HG03135 (cell line): ENCODE results near the gene INPP5A.
"Not testable (repeated sequence)": the region's sequence is repeated elsewhere in the genome, so short reads cannot be mapped to it uniquely, and the experiment has no call there.

ENCODE experiments used
- ATAC-seq: cut with Tn5 transposase; IDR thresholded peaks from one replicate; pipeline ENCODE4 v1.9.1; 2021; ENCODE audit warnings: mild to moderate bottlenecking, moderate library complexity; ENCODE audit not compliant: unreplicated experiment

INPP5A gene

GRCh38 chr10:132699411-132700155 is 162.0 kb downstream of the INPP5A start:
- ATAC-seq: no peak

GRCh38 chr10:132700156-132701098 is 162.8 kb downstream of the INPP5A start:
- no peak for ATAC-seq

GRCh38 chr10:132701099-132701845 is 163.7 kb downstream of the INPP5A start:
- no peak for ATAC-seq

- ATAC-seq: no peak
These were observed 164.2 kb downstream of the INPP5A start for GRCh38 chr10:132701846-132702190.

- ATAC-seq: no peak
These were observed 165.2 kb downstream of the INPP5A start for GRCh38 chr10:132702601-132703418.

- ATAC-seq: no peak
These were observed 165.9 kb downstream of the INPP5A start for GRCh38 chr10:132703419-132704007.

- ATAC-seq: no peak
These were observed 166.6 kb downstream of the INPP5A start for GRCh38 chr10:132704008-132704814.

GRCh38 chr10:132704815-132705064 is 167.2 kb downstream of the INPP5A start:
- ATAC-seq: not testable (repeated sequence)

GRCh38 chr10:132705173-132705572 is 167.6 kb downstream of the INPP5A start:
- no peak for ATAC-seq

GRCh38 chr10:132705943-132706342 is 168.4 kb downstream of the INPP5A start:
- ATAC-seq: no peak

- no peak for ATAC-seq
These were observed 169.1 kb downstream of the INPP5A start for GRCh38 chr10:132706701-132707100.

GRCh38 chr10:132707121-132707775 is 169.7 kb downstream of the INPP5A start:
- no peak for ATAC-seq

- no peak for ATAC-seq
These were observed 170.2 kb downstream of the INPP5A start for GRCh38 chr10:132707776-132708171.

GRCh38 chr10:132708441-132708840 is 170.9 kb downstream of the INPP5A start:
- ATAC-seq: no peak

GRCh38 chr10:132708936-132709335 is 171.3 kb downstream of the INPP5A start:
- ATAC-seq: no peak

- no peak for ATAC-seq
These were observed 171.9 kb downstream of the INPP5A start for GRCh38 chr10:132709471-132709951.

GRCh38 chr10:132710036-132710686 is 172.6 kb downstream of the INPP5A start:
- no peak for ATAC-seq
